ENCODE results near the gene ANGPTL5. TPM values are rescaled to one million over a fixed set of nuclear protein-coding genes. Genes with fewer than 3 reads are reported as not detected.

ANGPTL5 gene
- total RNA-seq, 4 donors from 2014 or later = 0.24 TPM; not detected in 3

- H3K9me3 ChIP-seq = no peaks in the 10 kb centered on the region
- H3K4me3 ChIP-seq = no peak overlapping the region
- intact Hi-C loops (cut with DNase I; ENCODE audit: low total_unique reads) = no loop called here
- no peaks in the 10 kb centered on the region for H3K4me1 ChIP-seq
- DNase-seq = no peak
- TF ChIP-seq POLR2A (IDR thresholded peaks at IDR 0.05) = no peak
- no peak for TF ChIP-seq CTCF (IDR thresholded peaks at IDR 0.05)
- H3K27ac ChIP-seq = no peak overlapping the region
- no peaks in the 10 kb centered on the region for H3K27me3 ChIP-seq
- no peaks in the 10 kb centered on the region for H3K36me3 ChIP-seq
Observed at GRCh38 chr11:101872171-101872882, 44.0 kb downstream of the ANGPTL5 start.

GRCh38 chr11:101870510-101870909 lies 45.8 kb downstream of the ANGPTL5 start:
- Histone ChIP-seq H3K27me3 (no peaks in the 10 kb centered on the region), H3K27ac (no peak overlapping the region), H3K9me3 (no peaks in the 10 kb centered on the region), H3K36me3 (no peaks in the 10 kb centered on the region), H3K4me1 (no peaks in the 10 kb centered on the region), H3K4me3 (no peak overlapping the region)
- intact Hi-C loops (cut with DNase I; ENCODE audit: low total_unique reads) = no loop called here
- no peak for TF ChIP-seq CTCF (IDR thresholded peaks at IDR 0.05)
- no peak for TF ChIP-seq POLR2A (IDR thresholded peaks at IDR 0.05)
- DNase-seq = no peak

GRCh38 chr11:101867951-101868350 lies 48.4 kb downstream of the ANGPTL5 start:
- no peak for DNase-seq
- H3K36me3 ChIP-seq = no peaks in the 10 kb centered on the region
- no peaks in the 10 kb centered on the region for H3K4me1 ChIP-seq
- intact Hi-C loops (cut with DNase I; ENCODE audit: low total_unique reads) = loop anchor here (10.0 kb wide), 1 partner anchor 137 kb away; no protein-coding TSS in a partner anchor
- H3K27me3 ChIP-seq = no peaks in the 10 kb centered on the region
- H3K27ac ChIP-seq = no peak overlapping the region
- TF ChIP-seq CTCF (IDR thresholded peaks at IDR 0.05) = no peak
- no peak for TF ChIP-seq POLR2A (IDR thresholded peaks at IDR 0.05)
- H3K4me3 ChIP-seq = no peak overlapping the region
- no peaks in the 10 kb centered on the region for H3K9me3 ChIP-seq

- no peaks in the 10 kb centered on the region for H3K27me3 ChIP-seq
- H3K4me3 ChIP-seq = no peak overlapping the region
- intact Hi-C loops (cut with DNase I; ENCODE audit: low total_unique reads) = loop anchor here (10.0 kb wide), 1 partner anchor 138 kb away; no protein-coding TSS in a partner anchor
- H3K4me1 ChIP-seq = no peaks in the 10 kb centered on the region
- H3K27ac ChIP-seq = no peak overlapping the region
- DNase-seq = no peak
- no peaks in the 10 kb centered on the region for H3K9me3 ChIP-seq
- no peaks in the 10 kb centered on the region for H3K36me3 ChIP-seq
- TF ChIP-seq POLR2A (IDR thresholded peaks at IDR 0.05) (no peak), CTCF (IDR thresholded peaks at IDR 0.05) (no peak)
Observed at GRCh38 chr11:101866619-101867491, 49.5 kb downstream of the ANGPTL5 start.

GRCh38 chr11:101864098-101864497 lies 52.2 kb downstream of the ANGPTL5 start:
- DNase-seq = no peak

More at GRCh38 chr11:101864098-101864497, 52.2 kb downstream of the ANGPTL5 start:
- Histone ChIP-seq H3K4me1 (no peaks in the 10 kb centered on the region), H3K4me3 (no peak overlapping the region), H3K9me3 (no peaks in the 10 kb centered on the region), H3K27ac (no peak overlapping the region), H3K36me3 (no peaks in the 10 kb centered on the region), H3K27me3 (no peaks in the 10 kb centered on the region)
- intact Hi-C loops (cut with DNase I; ENCODE audit: low total_unique reads) = loop anchor here (10.0 kb wide), 1 partner anchor 141 kb away; no protein-coding TSS in a partner anchor
- TF ChIP-seq CTCF (IDR thresholded peaks at IDR 0.05) = no peak
- TF ChIP-seq POLR2A (IDR thresholded peaks at IDR 0.05) = no peak

Data from uterus (tissue), 4 donors.